HEK293 (cell line): ENCODE results near the gene FAM149B1.

Source experiments
- KLF10 ChIP-seq: fragments of 450-650 bp; IDR thresholded peaks from 2 replicates; pipeline ENCODE4 v1.5.1; 2018; ENCODE audit warnings: missing biosample characterization, mild to moderate bottlenecking, missing genetic modification characterization
- ZNF248 ChIP-seq: fragments of 450-650 bp; formaldehyde crosslinking; IDR thresholded peaks from 2 replicates; pipeline ENCODE4 v1.5.1; 2017; ENCODE audit warnings: missing biosample characterization, missing genetic modification characterization
- ZNF302 ChIP-seq: fragments of 450-650 bp; formaldehyde crosslinking; IDR thresholded peaks from 2 replicates; pipeline ENCODE4 v1.5.1; 2016; ENCODE audit warnings: missing biosample characterization, missing genetic modification characterization, low read depth
- ZNF785 ChIP-seq: fragments of 450-650 bp; formaldehyde crosslinking; IDR thresholded peaks from 2 replicates; pipeline ENCODE4 v1.5.1; 2016; ENCODE audit warnings: missing biosample characterization, missing genetic modification characterization
- TF ChIP-seq, protein P1 (sequence below): fragments of 450-650 bp; formaldehyde crosslinking; IDR thresholded peaks from 2 replicates; pipeline ENCODE4 v1.5.1; 2016; ENCODE audit warnings: missing biosample characterization, missing genetic modification characterization
- TF ChIP-seq, protein P2 (sequence below): fragments of 450-650 bp; formaldehyde crosslinking; IDR thresholded peaks from 2 replicates; pipeline ENCODE4 v1.5.1; 2016; ENCODE audit warnings: missing biosample characterization, missing genetic modification characterization, borderline replicate concordance
- TF ChIP-seq, protein P3 (sequence below): fragments of 450-650 bp; formaldehyde crosslinking; IDR thresholded peaks from 2 replicates; pipeline ENCODE4 v1.5.1; 2016; ENCODE audit warnings: missing biosample characterization, missing genetic modification characterization
- TF ChIP-seq, protein P4 (sequence below): IDR thresholded peaks from 2 replicates; pipeline ENCODE4 v1.6.1; 2011; ENCODE audit warnings: mild to moderate bottlenecking, low read depth, low read length, borderline replicate concordance

DNA sequence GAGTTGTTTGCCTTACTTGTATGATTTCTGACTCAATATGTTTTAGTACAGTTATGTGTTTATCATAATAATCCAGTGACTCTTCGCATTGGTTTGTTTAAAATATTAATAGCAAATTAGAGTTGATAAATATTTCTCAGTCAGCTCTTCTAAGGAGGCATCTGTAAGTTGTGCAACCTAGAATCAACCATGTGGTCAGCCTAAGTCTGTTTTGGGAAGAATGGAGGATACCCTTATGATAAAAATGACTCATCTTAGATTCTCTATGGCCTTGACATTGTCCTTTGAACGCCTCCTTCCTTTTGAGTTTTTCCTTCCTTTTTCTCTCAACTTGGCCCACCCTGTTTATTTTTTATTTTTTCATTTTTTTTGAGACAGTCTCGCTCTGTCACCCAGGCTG lies 60.3 kb downstream of the FAM149B1 start:
- no peak for TF ChIP-seq KLF10 (tag by site-specific recombination)
- TF ChIP-seq, protein P1, sequence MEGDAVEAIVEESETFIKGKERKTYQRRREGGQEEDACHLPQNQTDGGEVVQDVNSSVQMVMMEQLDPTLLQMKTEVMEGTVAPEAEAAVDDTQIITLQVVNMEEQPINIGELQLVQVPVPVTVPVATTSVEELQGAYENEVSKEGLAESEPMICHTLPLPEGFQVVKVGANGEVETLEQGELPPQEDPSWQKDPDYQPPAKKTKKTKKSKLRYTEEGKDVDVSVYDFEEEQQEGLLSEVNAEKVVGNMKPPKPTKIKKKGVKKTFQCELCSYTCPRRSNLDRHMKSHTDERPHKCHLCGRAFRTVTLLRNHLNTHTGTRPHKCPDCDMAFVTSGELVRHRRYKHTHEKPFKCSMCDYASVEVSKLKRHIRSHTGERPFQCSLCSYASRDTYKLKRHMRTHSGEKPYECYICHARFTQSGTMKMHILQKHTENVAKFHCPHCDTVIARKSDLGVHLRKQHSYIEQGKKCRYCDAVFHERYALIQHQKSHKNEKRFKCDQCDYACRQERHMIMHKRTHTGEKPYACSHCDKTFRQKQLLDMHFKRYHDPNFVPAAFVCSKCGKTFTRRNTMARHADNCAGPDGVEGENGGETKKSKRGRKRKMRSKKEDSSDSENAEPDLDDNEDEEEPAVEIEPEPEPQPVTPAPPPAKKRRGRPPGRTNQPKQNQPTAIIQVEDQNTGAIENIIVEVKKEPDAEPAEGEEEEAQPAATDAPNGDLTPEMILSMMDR (tag by site-specific recombination) = no peak
- no peak for TF ChIP-seq ZNF302 (tag by site-specific recombination)
- no peak for TF ChIP-seq ZNF248 (tag by site-specific recombination)
- no peak for TF ChIP-seq ZNF785 (tag by site-specific recombination)
- TF ChIP-seq, protein P2, sequence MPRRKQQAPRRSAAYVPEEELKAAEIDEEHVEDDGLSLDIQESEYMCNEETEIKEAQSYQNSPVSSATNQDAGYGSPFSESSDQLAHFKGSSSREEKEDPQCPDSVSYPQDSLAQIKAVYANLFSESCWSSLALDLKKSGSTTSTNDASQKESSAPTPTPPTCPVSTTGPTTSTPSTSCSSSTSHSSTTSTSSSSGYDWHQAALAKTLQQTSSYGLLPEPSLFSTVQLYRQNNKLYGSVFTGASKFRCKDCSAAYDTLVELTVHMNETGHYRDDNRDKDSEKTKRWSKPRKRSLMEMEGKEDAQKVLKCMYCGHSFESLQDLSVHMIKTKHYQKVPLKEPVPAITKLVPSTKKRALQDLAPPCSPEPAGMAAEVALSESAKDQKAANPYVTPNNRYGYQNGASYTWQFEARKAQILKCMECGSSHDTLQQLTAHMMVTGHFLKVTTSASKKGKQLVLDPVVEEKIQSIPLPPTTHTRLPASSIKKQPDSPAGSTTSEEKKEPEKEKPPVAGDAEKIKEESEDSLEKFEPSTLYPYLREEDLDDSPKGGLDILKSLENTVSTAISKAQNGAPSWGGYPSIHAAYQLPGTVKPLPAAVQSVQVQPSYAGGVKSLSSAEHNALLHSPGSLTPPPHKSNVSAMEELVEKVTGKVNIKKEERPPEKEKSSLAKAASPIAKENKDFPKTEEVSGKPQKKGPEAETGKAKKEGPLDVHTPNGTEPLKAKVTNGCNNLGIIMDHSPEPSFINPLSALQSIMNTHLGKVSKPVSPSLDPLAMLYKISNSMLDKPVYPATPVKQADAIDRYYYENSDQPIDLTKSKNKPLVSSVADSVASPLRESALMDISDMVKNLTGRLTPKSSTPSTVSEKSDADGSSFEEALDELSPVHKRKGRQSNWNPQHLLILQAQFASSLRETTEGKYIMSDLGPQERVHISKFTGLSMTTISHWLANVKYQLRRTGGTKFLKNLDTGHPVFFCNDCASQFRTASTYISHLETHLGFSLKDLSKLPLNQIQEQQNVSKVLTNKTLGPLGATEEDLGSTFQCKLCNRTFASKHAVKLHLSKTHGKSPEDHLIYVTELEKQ (tag by site-specific recombination) = no peak
- TF ChIP-seq, protein P3, sequence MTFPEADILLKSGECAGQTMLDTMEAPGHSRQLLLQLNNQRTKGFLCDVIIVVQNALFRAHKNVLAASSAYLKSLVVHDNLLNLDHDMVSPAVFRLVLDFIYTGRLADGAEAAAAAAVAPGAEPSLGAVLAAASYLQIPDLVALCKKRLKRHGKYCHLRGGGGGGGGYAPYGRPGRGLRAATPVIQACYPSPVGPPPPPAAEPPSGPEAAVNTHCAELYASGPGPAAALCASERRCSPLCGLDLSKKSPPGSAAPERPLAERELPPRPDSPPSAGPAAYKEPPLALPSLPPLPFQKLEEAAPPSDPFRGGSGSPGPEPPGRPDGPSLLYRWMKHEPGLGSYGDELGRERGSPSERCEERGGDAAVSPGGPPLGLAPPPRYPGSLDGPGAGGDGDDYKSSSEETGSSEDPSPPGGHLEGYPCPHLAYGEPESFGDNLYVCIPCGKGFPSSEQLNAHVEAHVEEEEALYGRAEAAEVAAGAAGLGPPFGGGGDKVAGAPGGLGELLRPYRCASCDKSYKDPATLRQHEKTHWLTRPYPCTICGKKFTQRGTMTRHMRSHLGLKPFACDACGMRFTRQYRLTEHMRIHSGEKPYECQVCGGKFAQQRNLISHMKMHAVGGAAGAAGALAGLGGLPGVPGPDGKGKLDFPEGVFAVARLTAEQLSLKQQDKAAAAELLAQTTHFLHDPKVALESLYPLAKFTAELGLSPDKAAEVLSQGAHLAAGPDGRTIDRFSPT (tag by site-specific recombination) = no peak
- TF ChIP-seq, protein P4, sequence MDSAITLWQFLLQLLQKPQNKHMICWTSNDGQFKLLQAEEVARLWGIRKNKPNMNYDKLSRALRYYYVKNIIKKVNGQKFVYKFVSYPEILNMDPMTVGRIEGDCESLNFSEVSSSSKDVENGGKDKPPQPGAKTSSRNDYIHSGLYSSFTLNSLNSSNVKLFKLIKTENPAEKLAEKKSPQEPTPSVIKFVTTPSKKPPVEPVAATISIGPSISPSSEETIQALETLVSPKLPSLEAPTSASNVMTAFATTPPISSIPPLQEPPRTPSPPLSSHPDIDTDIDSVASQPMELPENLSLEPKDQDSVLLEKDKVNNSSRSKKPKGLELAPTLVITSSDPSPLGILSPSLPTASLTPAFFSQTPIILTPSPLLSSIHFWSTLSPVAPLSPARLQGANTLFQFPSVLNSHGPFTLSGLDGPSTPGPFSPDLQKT = no peak
